Kidney (tissue), 14 donors: ENCODE measurements around the gene CD1B. TPM values are rescaled to one million over a fixed set of nuclear protein-coding genes. Genes with fewer than 3 reads are reported as not detected.

Source experiments
- DNase-seq, 5 donors: peaks; one replicate each; pipeline ENCODE4 v3.0.0-alpha.2; 2013 to 2020
- FAIRE-seq: peaks from 2 replicates; lab custom pipeline; 2012; peaks lifted over from hg19 to GRCh38; lab: Jason Lieb, UNC
- H3K27ac ChIP-seq, 2 donors: one replicate each; pipeline ENCODE4 v1.7.0; 2013; ENCODE audit warnings: low read depth in 2 of 2, low read length in 2 of 2, inconsistent platforms in 1 of 2
- H3K27me3 ChIP-seq: one replicate; pipeline ENCODE4 v1.7.1; 2013; ENCODE audit warnings: low read length, inconsistent platforms; ENCODE audit not compliant: control insufficient read depth, insufficient read depth
- H3K36me3 ChIP-seq, 3 donors: one replicate each; pipeline versions ENCODE4 v1.7.0 to v1.7.1; 2013; ENCODE audit warnings: low read length in 3 of 3, control low read depth in 1 of 3, inconsistent platforms in 1 of 3; ENCODE audit not compliant: insufficient read depth in 3 of 3, control insufficient read depth in 2 of 3
- H3K4me1 ChIP-seq, 3 donors: one replicate each; pipeline versions ENCODE4 v1.7.0 to v1.7.1; 2013; ENCODE audit warnings: low read length in 3 of 3, inconsistent platforms in 1 of 3, low read depth in 1 of 3; ENCODE audit not compliant: control insufficient read depth in 2 of 3, insufficient read depth in 2 of 3
- H3K4me3 ChIP-seq, 3 donors: one replicate each; pipeline versions ENCODE4 v1.7.0 to v1.8.1; 2013; ENCODE audit warnings: low read length in 3 of 3, control low read depth in 1 of 3, inconsistent platforms in 1 of 3
- H3K9ac ChIP-seq, 3 donors: one replicate each; pipeline versions ENCODE4 v1.7.0 to v1.7.1; 2013; ENCODE audit warnings: low read length in 3 of 3, control low read depth in 1 of 3, inconsistent platforms in 1 of 3
- H3K9me3 ChIP-seq, 3 donors: one replicate each; pipeline versions ENCODE4 v1.7.0 to v1.7.1; 2013; ENCODE audit warnings: low read length in 3 of 3, control low read depth in 1 of 3, inconsistent platforms in 1 of 3; ENCODE audit not compliant: control insufficient read depth in 2 of 3, insufficient read depth in 1 of 3
- CTCF ChIP-seq: IDR thresholded peaks from 3 replicates; pipeline ENCODE4 v1.5.1; 2012; ENCODE audit warnings: mild to moderate bottlenecking, moderate library complexity, borderline replicate concordance; ENCODE audit not compliant: insufficient read depth; ENCODE audit errors: extremely low read depth
- intact Hi-C: fragments of 100-400 bp; cut with DNase I; formaldehyde crosslinking; loops from one replicate; pipeline ENCODE4 v1.11.1; 2022
- polyA plus RNA-seq: library from polyadenylated mRNA; stranded (reverse); fragments of 350-450 nt; fragmentation: Illumina TruSeq; extraction: RNeasy Lipid Tissue Mini Kit (QIAGEN cat#74804); gene quantifications from one replicate; pipeline ENCODE4 v1.2.3, GENCODE V29; 2014; ENCODE audit warnings: low read depth, low replicate concordance; ENCODE audit not compliant: insufficient read depth
- total RNA-seq: library from RNA; stranded (reverse); fragmentation: NEBNext Ultra II Directional; extraction: Animal tissue kit (Norgen Biotek cat#: 25700); gene quantifications from one replicate; pipeline ENCODE4 v1.2.1, GENCODE V29; 2021
- donor health status: control.
- donor health status: control.
- donor health status: control.
- donor health status: control.
- donor health status: control.
- donor health status: DM: yes; HTN: yes; CAD: no.
- donor health status: Normal renal cell carcinoma (clear cell type).

Gene CD1B
- total and polyA plus RNA-seq, 2 donors from 2014 or later, result 0.60 TPM; not detected in 1

- intact Hi-C loops, result no loop called here
- H3K4me3 ChIP-seq, result no peak overlapping the region
- no peaks in the 10 kb centered on the region for H3K4me1 ChIP-seq
- H3K27me3 ChIP-seq, result no peaks in the 10 kb centered on the region
- H3K36me3 ChIP-seq, result no peaks in the 10 kb centered on the region
- no peak for DNase-seq
- H3K9ac ChIP-seq, result no peak overlapping the region
- H3K9me3 ChIP-seq, result no peaks in the 10 kb centered on the region
- H3K27ac ChIP-seq, result no peak overlapping the region
- FAIRE-seq, result no peak
- TF ChIP-seq CTCF, result no peak
These were observed 3.3 kb upstream of the CD1B start for GRCh38 chr1:158334526-158335212.

GRCh38 chr1:158333405-158334155 lies 2.2 kb upstream of the CD1B start:
- H3K27me3 ChIP-seq, result no peaks in the 10 kb centered on the region
- DNase-seq (no peak), FAIRE-seq (no peak)
- no peak overlapping the region for H3K4me3 ChIP-seq
- no peaks in the 10 kb centered on the region for H3K9me3 ChIP-seq
- intact Hi-C loops, result no loop called here
- H3K9ac ChIP-seq, result no peak overlapping the region
- H3K36me3 ChIP-seq, result no peaks in the 10 kb centered on the region
- no peak for TF ChIP-seq CTCF
- no peaks in the 10 kb centered on the region for H3K4me1 ChIP-seq
- no peak overlapping the region for H3K27ac ChIP-seq

DNA sequence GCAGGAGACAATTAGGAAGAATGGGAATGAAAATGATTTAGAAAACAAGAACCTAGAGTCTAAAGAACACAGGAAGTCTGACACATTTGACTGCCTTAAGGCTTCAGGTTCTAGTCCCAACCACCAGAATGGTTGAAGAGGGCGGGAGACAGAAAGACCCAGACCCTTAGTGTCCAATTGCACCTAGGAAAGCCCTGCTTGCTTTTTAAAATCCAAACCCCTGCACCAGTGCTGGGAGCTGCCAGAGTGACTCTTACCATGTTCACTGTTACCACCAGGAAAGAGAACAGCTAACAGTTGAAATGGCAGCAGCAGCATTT lies 265 bp downstream of the CD1B start:
- no peak overlapping the region for H3K9ac ChIP-seq
- H3K4me1 ChIP-seq, result no peaks in the 10 kb centered on the region
- intact Hi-C loops, result no loop called here
- DNase-seq, result no peak
- no peak for TF ChIP-seq CTCF
- H3K9me3 ChIP-seq, result no peaks in the 10 kb centered on the region
- H3K36me3 ChIP-seq, result no peaks in the 10 kb centered on the region
- no peaks in the 10 kb centered on the region for H3K27me3 ChIP-seq
- no peak overlapping the region for H3K4me3 ChIP-seq
- FAIRE-seq, result no peak
- no peak overlapping the region for H3K27ac ChIP-seq
